AG10803 (cell line): ENCODE results near the gene BMPR1B.

Source experiments
- DNase-seq: peaks from one replicate; pipeline ENCODE4 v3.0.0; 2010; ENCODE audit warnings: low read depth
- H3K4me3 ChIP-seq: 2 replicates; pipeline ENCODE4 v1.5.1; 2011; ENCODE audit warnings: mild to moderate bottlenecking, low read length, control low read depth
- CTCF ChIP-seq: conservative IDR thresholded peaks from 2 replicates; pipeline ENCODE4 v1.5.1; 2011; ENCODE audit warnings: mild to moderate bottlenecking, low read length, control low read depth, inconsistent platforms

BMPR1B gene

GRCh38 chr4:95204267-95204844, 446.6 kb downstream of the BMPR1B start:
- no peak for DNase-seq
- TF ChIP-seq CTCF: no peak
- H3K4me3 ChIP-seq: no peak overlapping the region

- TF ChIP-seq CTCF: peak; percentile 35
- no peak overlapping the region for H3K4me3 ChIP-seq
- DNase-seq: no peak
Observed at GRCh38 chr4:95204873-95205272, 447.1 kb downstream of the BMPR1B start.
